Endodermal cell (in vitro differentiated cells): ENCODE measurements around the gene CSF3. TPM values are rescaled to one million over a fixed set of nuclear protein-coding genes. Genes with fewer than 3 reads are reported as not detected.
"Not testable (repeated sequence)": the region's sequence is repeated elsewhere in the genome, so short reads cannot be mapped to it uniquely, and the experiment has no call there.

Source experiments
- DNase-seq: peaks from one replicate; pipeline ENCODE4 v3.0.0-alpha.2; 2017
- H3K27ac ChIP-seq: 2 replicates; pipeline ENCODE4 v1.5.1; 2013; ENCODE audit warnings: mild to moderate bottlenecking, low read depth, low read length, moderate library complexity
- H3K27me3 ChIP-seq: 2 replicates; pipeline ENCODE4 v1.6.1; 2013; ENCODE audit warnings: mild to moderate bottlenecking, low read length, moderate library complexity; ENCODE audit not compliant: insufficient read depth, control insufficient read depth, poor library complexity, severe bottlenecking
- H3K36me3 ChIP-seq: 2 replicates; pipeline ENCODE4 v1.7.0; 2013; ENCODE audit warnings: mild to moderate bottlenecking, low read length, moderate library complexity; ENCODE audit not compliant: control insufficient read depth, insufficient read depth
- H3K4me1 ChIP-seq: one replicate; pipeline ENCODE4 v1.7.0; 2013; ENCODE audit warnings: low read length; ENCODE audit not compliant: control insufficient read depth, insufficient read depth
- H3K4me3 ChIP-seq: 2 replicates; pipeline ENCODE4 v1.5.1; 2013; ENCODE audit warnings: mild to moderate bottlenecking, low read length, moderate library complexity
- H3K9ac ChIP-seq: 2 replicates; pipeline ENCODE4 v1.6.1; 2013; ENCODE audit warnings: mild to moderate bottlenecking, low read length, moderate library complexity; ENCODE audit not compliant: poor library complexity, severe bottlenecking; ENCODE audit errors: extremely low read depth
- H3K9me3 ChIP-seq: 2 replicates; pipeline ENCODE4 v1.6.1; 2013; ENCODE audit warnings: mild to moderate bottlenecking, low read length, moderate library complexity; ENCODE audit not compliant: control insufficient read depth
- H3K27ac Mint-ChIP-seq: 2 replicates; pipeline ENCODE4 v1.8.0; 2020; ENCODE audit warnings: mixed read lengths
- H3K27me3 Mint-ChIP-seq: 2 replicates; pipeline ENCODE4 v1.8.0; 2021; ENCODE audit warnings: mild to moderate bottlenecking, mixed read lengths; ENCODE audit not compliant: insufficient read depth
- H3K36me3 Mint-ChIP-seq: 2 replicates; pipeline ENCODE4 v1.8.0; 2020; ENCODE audit warnings: low read depth, mixed read lengths
- H3K4me1 Mint-ChIP-seq: 2 replicates; pipeline ENCODE4 v1.8.0; 2020; ENCODE audit warnings: mixed read lengths
- H3K4me3 Mint-ChIP-seq: 2 replicates; pipeline ENCODE4 v1.8.0; 2020; ENCODE audit warnings: mild to moderate bottlenecking, moderate library complexity, mixed read lengths
- H3K9me3 Mint-ChIP-seq: 2 replicates; pipeline ENCODE4 v1.8.0; 2020; ENCODE audit warnings: mild to moderate bottlenecking, mixed read lengths
- CTCF ChIP-seq: fragments of 200-600 bp; sonication (generic); conservative IDR thresholded peaks from 2 replicates; pipeline ENCODE4 v1.5.0; 2021; ENCODE audit warnings: antibody characterized with exemption, mild to moderate bottlenecking
- WGBS, 2 experiments: methylation state at CpG; one replicate each; pipeline versions ENCODE4 v1.1.5 to v1.1.7; 2013; ENCODE audit warnings: missing lambda C conversion rate in 2 of 2, mixed read lengths in 1 of 2; ENCODE audit not compliant: insufficient coverage in 1 of 2, insufficient read length in 1 of 2; 5-methylcytosine and 5-hydroxymethylcytosine counted together
- total RNA-seq, 2 donors: library from RNA; stranded (reverse); fragmentation: NEBNext Ultra II Directional in 1 of 2; extraction: Animal tissue kit (Norgen Biotek cat#: 25700) in 1 of 2; gene quantifications; 2 replicates in 1 of 2; 3 replicates in 1 of 2; pipeline ENCODE4 v1.2.1, GENCODE V29; 2021

CSF3 gene
- total RNA-seq, 2 donors from 2014 or later = not detected

GRCh38 chr17:40004712-40005111 lies 10.5 kb upstream of the CSF3 start:
- Histone ChIP-seq H3K9ac (no peak overlapping the region), H3K27me3 (no peaks in the 10 kb centered on the region), H3K36me3 (no peaks in the 10 kb centered on the region), H3K4me1 (no peaks in the 10 kb centered on the region), H3K4me3 (no peak overlapping the region), H3K27ac (no peak overlapping the region), H3K9me3 (no peaks in the 10 kb centered on the region)
- no peaks in the 10 kb centered on the region for H3K36me3 Mint-ChIP-seq
- no peaks in the 10 kb centered on the region for H3K9me3 Mint-ChIP-seq
- no peaks in the 10 kb centered on the region for H3K27me3 Mint-ChIP-seq
- no peak overlapping the region for H3K27ac Mint-ChIP-seq
- no peak for TF ChIP-seq CTCF
- H3K4me3 Mint-ChIP-seq = no peak overlapping the region
- WGBS, 2 experiments = 93 to 97% methylated on average over 3 to 7 of the region's 7 CpGs
- no peak for DNase-seq
- no peaks in the 10 kb centered on the region for H3K4me1 Mint-ChIP-seq

- Histone ChIP-seq H3K27me3 (no peaks in the 10 kb centered on the region), H3K36me3 (no peaks in the 10 kb centered on the region), H3K9ac (no peak overlapping the region), H3K4me3 (no peak overlapping the region), H3K4me1 (no peaks in the 10 kb centered on the region), H3K27ac (no peak overlapping the region), H3K9me3 (no peaks in the 10 kb centered on the region)
- 92 to 93% methylated on average over 6 of the region's 6 CpGs for WGBS, 2 experiments
- Mint-ChIP-seq H3K4me3 (no peak overlapping the region), H3K9me3 (no peaks in the 10 kb centered on the region), H3K36me3 (no peaks in the 10 kb centered on the region), H3K27ac (no peak overlapping the region), H3K4me1 (no peaks in the 10 kb centered on the region), H3K27me3 (no peaks in the 10 kb centered on the region)
- DNase-seq = no peak
- no peak for TF ChIP-seq CTCF
Measured at GRCh38 chr17:40005520-40005919, 9.7 kb upstream of the CSF3 start.

- H3K27ac ChIP-seq, H3K36me3 Mint-ChIP-seq, H3K9ac ChIP-seq, H3K4me1 ChIP-seq, H3K4me3 Mint-ChIP-seq, H3K4me3 ChIP-seq, H3K36me3 ChIP-seq, H3K9me3 Mint-ChIP-seq, H3K9me3 ChIP-seq, H3K4me1 Mint-ChIP-seq, DNase-seq, H3K27ac Mint-ChIP-seq, H3K27me3 ChIP-seq, H3K27me3 Mint-ChIP-seq: not testable (repeated sequence)
- WGBS, 2 experiments = 95 to 97% methylated on average over 23 to 37 of the region's 38 CpGs
Measured at GRCh38 chr17:40010946-40011500, 4.2 kb upstream of the CSF3 start.

GRCh38 chr17:40012017-40012647 lies 3.1 kb upstream of the CSF3 start:
- not testable (repeated sequence) for H3K36me3 Mint-ChIP-seq, H3K36me3 ChIP-seq, DNase-seq, H3K4me1 ChIP-seq, H3K4me3 Mint-ChIP-seq, H3K9me3 ChIP-seq, H3K4me3 ChIP-seq, H3K9ac ChIP-seq, H3K27me3 ChIP-seq, H3K9me3 Mint-ChIP-seq, H3K4me1 Mint-ChIP-seq, H3K27ac Mint-ChIP-seq, H3K27me3 Mint-ChIP-seq, H3K27ac ChIP-seq
- WGBS, 2 experiments = 92 to 94% methylated on average over 6 to 22 of the region's 22 CpGs
